GM23338 (cell line): ENCODE data around the gene TUBGCP2. TPM values are rescaled to one million over a fixed set of nuclear protein-coding genes. Genes with fewer than 3 reads are reported as not detected.
A peak's percentile ranks its signal among the peaks of the same experiment; 100 is the strongest.

Source experiments
- ATAC-seq: fragments of 200-7000 bp; cut with Tn5 transposase; 3 replicates; pipeline ENCODE4 v1.9.1; 2020
- DNase-seq: peaks from one replicate; pipeline ENCODE4 v3.0.0-alpha.2; 2015; ENCODE audit warnings: low spot score
- H2AFZ ChIP-seq: fragments of 200-600 bp; sonication (generic); 2 replicates; pipeline ENCODE4 v1.8.0; 2016; ENCODE audit warnings: antibody characterized with exemption, mild to moderate bottlenecking, moderate library complexity
- H3F3A ChIP-seq: fragments of 200-600 bp; sonication (generic); replicated peaks from 2 replicates; pipeline ENCODE4 v1.8.0; 2017; ENCODE audit warnings: antibody characterized with exemption, mixed run types, low read depth
- H3K27ac ChIP-seq: fragments of 200-600 bp; sonication (generic); 2 replicates; pipeline ENCODE4 v1.6.1; 2016; ENCODE audit warnings: low read depth
- H3K27me3 ChIP-seq: fragments of 200-600 bp; sonication (generic); 2 replicates; pipeline ENCODE4 v1.8.0; 2016; ENCODE audit warnings: mild to moderate bottlenecking, mixed run types, moderate library complexity; ENCODE audit not compliant: insufficient read depth
- H3K36me3 ChIP-seq: fragments of 200-600 bp; sonication (generic); 2 replicates; pipeline ENCODE4 v1.8.0; 2016; ENCODE audit warnings: mild to moderate bottlenecking; ENCODE audit not compliant: insufficient read depth
- H3K4me1 ChIP-seq: fragments of 200-600 bp; sonication (generic); 2 replicates; pipeline ENCODE4 v1.8.0; 2016; ENCODE audit warnings: mild to moderate bottlenecking, moderate library complexity; ENCODE audit not compliant: insufficient read depth
- H3K4me2 ChIP-seq: fragments of 200-600 bp; sonication (generic); 2 replicates; pipeline ENCODE4 v1.7.1; 2017; ENCODE audit warnings: mixed run types
- H3K4me3 ChIP-seq: fragments of 200-600 bp; sonication (generic); 2 replicates; pipeline ENCODE4 v1.6.1; 2016; ENCODE audit warnings: mixed run types
- H3K79me2 ChIP-seq: fragments of 200-600 bp; sonication (generic); replicated peaks from 2 replicates; pipeline ENCODE4 v1.8.0; 2017; ENCODE audit warnings: mild to moderate bottlenecking; ENCODE audit not compliant: insufficient read depth
- H3K9me2 ChIP-seq: fragments of 200-600 bp; sonication (generic); 2 replicates; pipeline ENCODE4 v1.8.0; 2017; ENCODE audit not compliant: insufficient read depth
- H4K20me1 ChIP-seq: fragments of 200-600 bp; sonication (generic); replicated peaks from 2 replicates; pipeline ENCODE4 v1.8.0; 2017; ENCODE audit warnings: mild to moderate bottlenecking; ENCODE audit not compliant: insufficient read depth
- H3K27ac Mint-ChIP-seq: 2 replicates; pipeline ENCODE4 v1.8.0; 2020; ENCODE audit warnings: inconsistent platforms, mild to moderate bottlenecking, moderate library complexity, mixed read lengths
- H3K27me3 Mint-ChIP-seq: 3 replicates; pipeline ENCODE4 v1.8.0; 2022; ENCODE audit warnings: low read depth, mild to moderate bottlenecking, moderate library complexity, mixed read lengths, inconsistent platforms; ENCODE audit not compliant: insufficient read depth, poor library complexity
- H3K36me3 Mint-ChIP-seq: 3 replicates; pipeline ENCODE4 v1.8.0; 2021; ENCODE audit warnings: low read depth, mild to moderate bottlenecking, inconsistent platforms, moderate library complexity, mixed read lengths
- H3K4me1 Mint-ChIP-seq: 3 replicates; pipeline ENCODE4 v1.8.0; 2020; ENCODE audit warnings: mild to moderate bottlenecking, inconsistent platforms, mixed read lengths
- H3K4me3 Mint-ChIP-seq: 3 replicates; pipeline ENCODE4 v1.8.0; 2021; ENCODE audit warnings: moderate library complexity, mild to moderate bottlenecking, inconsistent platforms, mixed read lengths
- H3K9me3 Mint-ChIP-seq: 3 replicates; pipeline ENCODE4 v1.8.0; 2020; ENCODE audit warnings: moderate library complexity, mild to moderate bottlenecking, inconsistent platforms, mixed read lengths
- CREB1 ChIP-seq: fragments of 250-450 bp; sonication (Bioruptor Pico); IDR thresholded peaks from 2 replicates; pipeline ENCODE4 v1.5.0; 2020; ENCODE audit warnings: low read depth, mild to moderate bottlenecking, moderate library complexity
- CTCF ChIP-seq, 2 experiments: fragments of 200-600 bp in 1 of 2; sonication (generic) in 1 of 2; conservative IDR thresholded peaks; 2 replicates each; pipeline versions ENCODE4 v1.5.1 to v1.6.1; 2016 to 2017; ENCODE audit warnings: antibody characterized with exemption in 2 of 2, low read depth in 2 of 2, mild to moderate bottlenecking in 2 of 2, moderate library complexity in 1 of 2
- ETS1 ChIP-seq: IDR thresholded peaks from 2 replicates; pipeline ENCODE4 v1.6.1; 2016; ENCODE audit warnings: antibody characterized with exemption
- EZH2phosphoT487 ChIP-seq: fragments of 200-600 bp; sonication (generic); IDR thresholded peaks from one replicate; pipeline ENCODE4 v1.8.1; 2018; ENCODE audit warnings: antibody characterized with exemption; ENCODE audit not compliant: unreplicated experiment
- POLR2AphosphoS5 ChIP-seq: IDR thresholded peaks from 2 replicates; pipeline ENCODE4 v1.6.1; 2016; ENCODE audit warnings: antibody characterized with exemption, low read depth
- REST ChIP-seq: IDR thresholded peaks from one replicate; pipeline ENCODE4 v1.6.1; 2018; ENCODE audit warnings: antibody characterized with exemption; ENCODE audit not compliant: unreplicated experiment
- STAT1 ChIP-seq: IDR thresholded peaks from one replicate; pipeline ENCODE4 v1.6.1; 2016; ENCODE audit warnings: antibody characterized with exemption; ENCODE audit not compliant: unreplicated experiment
- ZNF114 ChIP-seq: fragments of 250-450 bp; sonication (Bioruptor Pico); IDR thresholded peaks from 2 replicates; pipeline ENCODE4 v1.5.0; 2020; ENCODE audit warnings: mild to moderate bottlenecking, moderate library complexity
- ZNF331 ChIP-seq: fragments of 250-450 bp; sonication (Bioruptor Pico); IDR thresholded peaks from 2 replicates; pipeline ENCODE4 v1.5.0; 2020; ENCODE audit warnings: low read depth, mild to moderate bottlenecking, moderate library complexity
- ZNF462 ChIP-seq: fragments of 250-450 bp; sonication (Bioruptor Pico); IDR thresholded peaks from 2 replicates; pipeline ENCODE4 v1.5.0; 2020; ENCODE audit warnings: mild to moderate bottlenecking, moderate library complexity
- polyA plus RNA-seq: library from polyadenylated mRNA; unstranded; fragments of >200 nt; fragmentation: Nextera tagmentation; extraction: Ambion mirVana; gene quantifications from 2 replicates; pipeline ENCODE4 v1.2.1, GENCODE V29; 2016
- total RNA-seq: library from RNA; depleted of rRNA; stranded (reverse); fragments of >200 nt; shearing (Covaris generic); gene quantifications from 2 replicates; pipeline ENCODE4 v1.2.3, GENCODE V29; 2014

TUBGCP2 gene
- total and polyA plus RNA-seq, 2 experiments from 2014 or later: 59.6 to 67.7 TPM

GRCh38 chr10:133343558-133343957 is 34.9 kb upstream of the TUBGCP2 start (continued):
- no peak for TF ChIP-seq CTCF (conservative IDR thresholded peaks at IDR 0.05; ENCODE audit: low read depth in 2 of 2)
- no peak for TF ChIP-seq ZNF462 (CRISPR knock-in tag)
- no peak for TF ChIP-seq EZH2phosphoT487
- no peak for TF ChIP-seq ZNF114 (CRISPR knock-in tag)
- no peak for TF ChIP-seq ZNF331
- no peak for TF ChIP-seq CREB1

GRCh38 chr10:133342942-133343341 is 34.3 kb upstream of the TUBGCP2 start:
- no peak overlapping the region for H2AFZ ChIP-seq

More at GRCh38 chr10:133342942-133343341, 34.3 kb upstream of the TUBGCP2 start:
- ATAC-seq (peak; percentile 23), DNase-seq (no peak)
- peaks cover 17% of the 10 kb centered on the region for H3K27me3 Mint-ChIP-seq
- Histone ChIP-seq H4K20me1 (no peaks in the 10 kb centered on the region), H3K79me2 (no peaks in the 10 kb centered on the region), H3K4me3 (no peak overlapping the region), H3K4me1 (no peaks in the 10 kb centered on the region; the same call in 1 of the 2 replicates), H3F3A (0 out of 2 replicates have a peak, but pooled peaks cover 3% of the 10 kb centered on the region), H3K27ac (no peak overlapping the region), H3K36me3 (no peaks in the 10 kb centered on the region), H3K9me2 (no peaks in the 10 kb centered on the region), H3K27me3 (no peaks in the 10 kb centered on the region), H3K4me2 (no peak overlapping the region)
- TF ChIP-seq ZNF114 (CRISPR knock-in tag) (no peak), REST (no peak), CREB1 (no peak), ZNF331 (no peak), ETS1 (no peak), POLR2AphosphoS5 (no peak), CTCF (conservative IDR thresholded peaks at IDR 0.05; ENCODE audit: low read depth in 2 of 2) (no peak), STAT1 (no peak)
- peaks cover 11% of the 10 kb centered on the region for H3K4me1 Mint-ChIP-seq
- H3K27ac Mint-ChIP-seq: no peak overlapping the region
- H3K4me3 Mint-ChIP-seq: no peak overlapping the region
- peaks cover 5% of the 10 kb centered on the region; the same call in 2 of the 3 replicates for H3K9me3 Mint-ChIP-seq
- H3K36me3 Mint-ChIP-seq: no peaks in the 10 kb centered on the region
